GM21367 (cell line): Measurements from ENCODE around the gene C1QL1.
"Not testable (repeated sequence)": the region's sequence is repeated elsewhere in the genome, so short reads cannot be mapped to it uniquely, and the experiment has no call there.

Experiments used
- ATAC-seq: cut with Tn5 transposase; IDR thresholded peaks from one replicate; pipeline ENCODE4 v1.9.1; 2021; ENCODE audit not compliant: unreplicated experiment

Gene C1QL1

DNA sequence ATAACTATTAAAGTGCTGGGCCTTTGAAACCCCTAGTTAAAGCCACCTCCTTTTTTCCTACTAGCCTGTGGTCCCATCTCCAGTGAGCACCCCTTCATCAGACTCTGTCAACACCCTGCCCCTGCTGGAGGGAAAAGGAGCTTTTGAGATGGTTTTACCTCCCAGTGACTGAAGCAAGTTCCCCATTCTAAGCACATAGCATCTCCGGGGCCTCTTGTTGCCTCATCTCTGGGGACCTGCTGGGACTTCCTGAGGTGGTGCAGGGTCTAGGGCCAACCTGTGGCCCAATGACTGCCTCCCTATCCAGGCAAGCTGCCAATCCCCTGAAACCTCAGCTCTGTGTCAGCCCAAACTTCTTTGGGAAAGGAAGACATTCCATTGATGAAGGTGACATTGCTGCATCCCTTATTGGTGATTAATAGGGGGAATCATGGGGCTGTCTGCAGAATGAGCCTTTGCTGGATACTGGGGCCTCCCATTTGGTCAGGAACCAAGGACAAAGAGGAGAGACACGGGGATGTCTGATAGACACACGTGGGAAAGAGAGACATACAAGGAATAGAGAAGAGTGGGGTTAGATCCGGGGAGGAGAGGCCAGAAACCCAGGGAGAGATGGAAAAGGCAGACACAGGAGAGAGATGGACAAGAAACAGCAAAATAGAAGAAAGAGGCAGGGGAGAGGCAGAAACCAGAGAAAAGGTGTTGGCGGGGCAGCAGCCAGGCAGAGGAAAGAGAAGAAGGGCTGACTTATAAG is 2.4 kb downstream of the C1QL1 start:
- no peak for ATAC-seq

GRCh38 chr17:44961921-44962350 is 6.2 kb downstream of the C1QL1 start:
- no peak for ATAC-seq

DNA sequence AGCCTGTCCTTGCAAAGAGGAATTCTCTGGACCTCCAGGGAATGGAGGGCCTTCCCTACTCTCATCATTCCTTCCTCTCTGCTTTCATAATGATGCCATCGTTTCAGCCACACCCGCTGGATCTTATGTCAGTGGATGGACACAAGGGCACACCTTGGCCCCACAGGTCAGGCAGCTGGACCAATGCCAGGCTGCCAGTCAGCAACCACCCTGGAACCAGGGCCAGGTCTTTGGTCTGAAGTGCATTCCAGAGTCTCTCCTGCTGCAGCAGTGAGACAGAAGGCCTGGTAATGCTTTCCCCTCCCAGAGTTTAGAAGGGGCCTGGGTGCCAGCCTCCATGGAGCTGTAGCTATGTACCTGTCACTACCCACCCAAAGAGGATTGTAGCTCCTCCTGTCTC is 7.4 kb downstream of the C1QL1 start:
- ATAC-seq: no peak

- ATAC-seq: no peak
Observed at GRCh38 chr17:44959821-44960531, 8.1 kb downstream of the C1QL1 start.

GRCh38 chr17:44956998-44957981 is 10.8 kb downstream of the C1QL1 start:
- ATAC-seq: no peak

- no peak for ATAC-seq
Observed at GRCh38 chr17:44955674-44956425, 12.3 kb downstream of the C1QL1 start.

- ATAC-seq: no peak
Observed at GRCh38 chr17:44952946-44953475, 15.1 kb downstream of the C1QL1 start.

DNA sequence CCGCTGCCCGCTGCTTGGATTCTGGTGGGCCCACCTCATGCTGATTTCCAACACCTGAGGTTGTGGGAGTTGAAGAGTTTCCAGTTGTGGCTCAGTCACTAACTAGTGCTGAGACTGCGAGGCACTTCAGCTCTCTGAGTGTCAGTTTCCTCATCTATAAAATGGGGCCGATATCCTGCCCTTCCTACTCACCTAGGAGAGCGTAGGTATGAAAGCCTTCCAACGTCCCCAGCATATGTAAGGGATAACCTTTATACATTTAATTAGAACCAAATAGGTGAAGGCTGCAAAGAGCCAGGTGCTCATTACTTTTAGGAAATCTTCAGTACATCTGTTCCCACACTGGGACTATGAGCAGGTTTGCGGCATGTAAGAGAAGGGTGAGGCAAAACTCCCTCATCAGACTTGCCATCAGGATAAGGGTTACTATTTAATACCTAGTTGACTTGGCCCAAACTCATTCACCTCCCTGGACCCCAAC is 19.7 kb downstream of the C1QL1 start:
- no peak for ATAC-seq

- ATAC-seq: peak; percentile 72
Observed at GRCh38 chr17:44947461-44948314, 20.4 kb downstream of the C1QL1 start, which contains the start of gene KIF18B. TSS of gene KIF18B (minus strand) at chr17:44947773. CDS start at chr17:44936344, 11,429 bp downstream.

- ATAC-seq: not testable (repeated sequence)
Observed at GRCh38 chr17:44945652-44946051, 22.5 kb downstream of the C1QL1 start.

DNA sequence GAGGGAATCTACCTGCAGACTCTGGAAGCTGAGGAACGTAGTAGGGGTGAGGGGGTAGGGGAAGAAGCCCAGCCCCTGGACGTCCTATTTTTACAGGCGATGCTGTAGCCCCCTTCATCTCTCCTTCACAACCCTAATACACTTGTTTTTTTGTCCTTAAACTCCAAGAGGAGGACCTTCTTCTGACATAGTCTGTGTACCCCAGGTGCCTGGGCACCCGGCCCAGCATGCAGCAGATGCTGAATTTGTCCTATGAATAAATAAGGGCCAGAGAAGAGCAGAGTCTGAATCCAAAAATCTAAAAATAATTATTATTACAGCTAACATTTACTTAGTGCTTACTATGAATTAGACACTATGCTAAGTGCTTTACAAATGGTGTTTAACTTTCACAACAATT is 25.6 kb downstream of the C1QL1 start:
- ATAC-seq: no peak

GRCh38 chr17:44941712-44942331 is 26.3 kb downstream of the C1QL1 start:
- no peak for ATAC-seq

DNA sequence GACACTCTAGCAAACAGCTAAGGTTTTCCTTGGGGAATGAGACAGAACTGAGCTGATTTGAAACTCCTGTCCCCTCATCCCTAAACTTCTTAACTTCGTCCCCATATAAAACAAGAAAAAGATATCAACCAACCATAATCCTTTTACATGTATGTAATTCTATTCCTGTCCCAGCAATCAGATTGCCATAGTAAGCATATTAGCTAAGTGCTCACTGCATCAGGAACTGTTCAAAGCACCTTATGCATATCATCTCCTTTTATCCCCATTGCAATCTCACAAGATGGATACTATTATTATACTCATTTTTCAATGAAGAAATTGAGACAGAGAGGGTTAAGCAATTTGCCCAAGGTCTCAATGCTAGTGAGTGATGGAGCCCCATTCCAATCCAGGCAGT is 27.3 kb downstream of the C1QL1 start:
- no peak for ATAC-seq

GRCh38 chr17:44940317-44940716 is 27.8 kb downstream of the C1QL1 start:
- ATAC-seq: no peak

DNA sequence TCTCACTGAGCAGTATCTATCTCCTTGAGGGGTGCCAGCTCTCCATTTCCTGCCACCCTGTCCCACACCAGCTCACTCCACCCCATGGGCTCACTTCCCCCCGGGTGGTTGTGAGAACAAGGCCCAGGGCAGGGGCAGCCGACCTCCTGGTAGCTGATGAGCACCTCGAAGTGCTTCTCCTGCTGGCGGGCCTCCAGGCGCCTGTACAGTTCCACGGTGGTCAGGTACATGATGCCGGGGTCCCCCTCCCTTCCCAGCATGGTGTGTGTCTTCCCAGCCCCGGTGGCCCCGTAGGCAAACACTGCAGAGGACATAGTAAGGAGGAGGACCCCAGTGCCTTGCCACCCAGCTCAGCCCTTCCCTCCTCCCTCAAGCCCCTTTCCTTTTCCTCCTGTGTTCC is 33.0 kb downstream of the C1QL1 start:
- ATAC-seq: no peak

GRCh38 chr17:44934745-44935105 is 33.4 kb downstream of the C1QL1 start:
- ATAC-seq: no peak

DNA sequence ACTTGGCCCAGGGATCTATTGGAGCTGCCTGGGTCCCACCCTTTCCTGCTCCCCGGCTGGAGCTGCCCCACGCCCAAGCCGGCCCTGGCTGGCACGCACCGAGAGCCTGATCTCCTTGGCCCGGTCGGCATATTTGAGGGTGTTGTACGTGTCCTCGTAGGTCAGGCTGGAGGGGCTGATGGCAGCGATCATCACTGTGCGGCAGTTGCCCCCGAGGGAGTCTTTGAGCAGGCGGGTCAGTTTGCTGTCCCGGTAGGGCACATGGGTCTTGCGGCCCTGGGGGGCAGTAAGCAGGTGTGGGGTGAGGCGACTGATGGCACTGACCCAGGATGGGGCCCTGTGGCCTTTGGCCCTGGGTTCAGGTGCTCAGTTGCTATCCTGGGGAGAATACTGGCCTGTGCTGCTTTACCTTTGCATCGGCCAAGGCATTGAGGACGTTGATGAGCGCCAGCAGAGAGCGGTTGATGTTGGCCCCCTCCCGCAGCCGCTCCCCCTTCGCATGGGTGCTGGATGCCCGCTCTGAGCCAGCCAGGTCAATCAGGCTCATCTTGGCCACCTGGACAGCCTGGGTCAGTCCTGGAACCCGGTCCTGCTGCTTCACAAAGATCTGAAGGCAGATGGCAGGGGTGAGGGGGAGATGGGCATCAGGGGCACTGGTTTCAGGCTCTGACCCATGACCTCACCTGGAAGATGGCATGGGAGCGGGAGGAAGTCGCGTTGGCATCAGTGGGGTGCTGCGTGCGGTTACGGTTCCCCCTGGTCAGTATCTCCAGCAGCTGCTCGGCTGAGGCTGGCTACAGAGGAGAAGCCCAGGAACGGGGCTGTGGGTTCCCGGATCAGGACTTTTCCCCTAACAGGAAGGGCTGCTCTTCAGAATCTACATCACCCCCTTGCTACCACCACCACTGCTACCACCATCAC is 34.0 kb downstream of the C1QL1 start:
- no peak for ATAC-seq

DNA sequence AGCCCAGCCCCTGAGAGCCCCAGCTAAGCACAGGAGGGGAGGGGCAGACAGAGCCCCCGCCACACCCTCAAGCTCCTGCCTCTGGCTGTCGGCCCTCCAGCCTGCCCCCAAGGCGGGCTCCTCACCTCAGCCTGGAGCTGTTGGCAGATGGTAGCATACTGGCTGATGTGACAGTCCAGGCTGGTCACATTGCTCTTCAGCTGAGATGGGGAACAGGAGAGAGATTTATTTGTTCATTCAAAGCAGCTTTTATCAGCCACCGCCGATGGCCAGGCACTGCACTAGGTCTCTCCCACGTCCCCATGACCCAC is 35.4 kb downstream of the C1QL1 start:
- ATAC-seq: no peak
